Testis (tissue), 2 donors: Measurements from ENCODE around the gene SPTBN4.

ENCODE experiments used
- POLR2A ChIP-seq: fragments of 450-650 bp; IDR thresholded peaks from one replicate; pipeline ENCODE4 v1.6.1; 2017; ENCODE audit warnings: antibody characterized with exemption, mild to moderate bottlenecking, moderate library complexity
- TF ChIP-seq, protein P1 (sequence below), 3 experiments: fragments of 450-650 bp in 2 of 3; fragments of 200-600 bp in 1 of 3; sonication (generic) in 1 of 3; IDR thresholded peaks; one replicate each; pipeline ENCODE4 v1.5.1; 2016 to 2019; ENCODE audit warnings: antibody characterized with exemption in 3 of 3, mild to moderate bottlenecking in 2 of 3, moderate library complexity in 1 of 3

DNA sequence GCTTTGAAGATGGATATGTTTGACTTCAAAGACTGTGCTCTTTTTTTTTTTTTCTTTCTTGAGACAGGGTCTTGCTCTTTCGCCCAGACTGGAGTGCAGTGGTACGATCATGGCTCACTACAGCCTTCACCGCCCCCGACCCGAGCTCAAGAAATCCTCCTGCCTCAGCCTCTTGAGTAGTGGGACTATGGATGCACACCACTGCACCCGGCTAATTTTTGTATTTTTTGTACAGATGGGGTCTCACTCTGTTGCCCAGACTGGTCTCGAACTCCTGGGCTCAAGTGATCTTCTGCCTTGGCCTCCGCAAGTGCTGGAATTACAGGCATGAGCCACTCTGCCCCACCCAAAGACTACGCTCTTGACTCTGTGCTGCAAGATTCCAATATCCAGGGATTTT is 50.4 kb downstream of the SPTBN4 start:
- TF ChIP-seq, protein P1, sequence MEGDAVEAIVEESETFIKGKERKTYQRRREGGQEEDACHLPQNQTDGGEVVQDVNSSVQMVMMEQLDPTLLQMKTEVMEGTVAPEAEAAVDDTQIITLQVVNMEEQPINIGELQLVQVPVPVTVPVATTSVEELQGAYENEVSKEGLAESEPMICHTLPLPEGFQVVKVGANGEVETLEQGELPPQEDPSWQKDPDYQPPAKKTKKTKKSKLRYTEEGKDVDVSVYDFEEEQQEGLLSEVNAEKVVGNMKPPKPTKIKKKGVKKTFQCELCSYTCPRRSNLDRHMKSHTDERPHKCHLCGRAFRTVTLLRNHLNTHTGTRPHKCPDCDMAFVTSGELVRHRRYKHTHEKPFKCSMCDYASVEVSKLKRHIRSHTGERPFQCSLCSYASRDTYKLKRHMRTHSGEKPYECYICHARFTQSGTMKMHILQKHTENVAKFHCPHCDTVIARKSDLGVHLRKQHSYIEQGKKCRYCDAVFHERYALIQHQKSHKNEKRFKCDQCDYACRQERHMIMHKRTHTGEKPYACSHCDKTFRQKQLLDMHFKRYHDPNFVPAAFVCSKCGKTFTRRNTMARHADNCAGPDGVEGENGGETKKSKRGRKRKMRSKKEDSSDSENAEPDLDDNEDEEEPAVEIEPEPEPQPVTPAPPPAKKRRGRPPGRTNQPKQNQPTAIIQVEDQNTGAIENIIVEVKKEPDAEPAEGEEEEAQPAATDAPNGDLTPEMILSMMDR (IDR thresholded peaks at IDR 0.05) = no peak
- no peak for TF ChIP-seq POLR2A
